Effector CD4-positive, alpha-beta T cell (primary cell): ENCODE measurements around the gene POC5.
"Not testable (repeated sequence)": the region's sequence is repeated elsewhere in the genome, so short reads cannot be mapped to it uniquely, and the experiment has no call there.

Experiments used
- DNase-seq: peaks from one replicate; pipeline ENCODE4 v3.0.0-alpha.2; 2020
- total RNA-seq: gene quantifications from one replicate; lab custom pipeline; 2026; lab: John Stamatoyannopoulos, UW

Gene POC5, protein sequence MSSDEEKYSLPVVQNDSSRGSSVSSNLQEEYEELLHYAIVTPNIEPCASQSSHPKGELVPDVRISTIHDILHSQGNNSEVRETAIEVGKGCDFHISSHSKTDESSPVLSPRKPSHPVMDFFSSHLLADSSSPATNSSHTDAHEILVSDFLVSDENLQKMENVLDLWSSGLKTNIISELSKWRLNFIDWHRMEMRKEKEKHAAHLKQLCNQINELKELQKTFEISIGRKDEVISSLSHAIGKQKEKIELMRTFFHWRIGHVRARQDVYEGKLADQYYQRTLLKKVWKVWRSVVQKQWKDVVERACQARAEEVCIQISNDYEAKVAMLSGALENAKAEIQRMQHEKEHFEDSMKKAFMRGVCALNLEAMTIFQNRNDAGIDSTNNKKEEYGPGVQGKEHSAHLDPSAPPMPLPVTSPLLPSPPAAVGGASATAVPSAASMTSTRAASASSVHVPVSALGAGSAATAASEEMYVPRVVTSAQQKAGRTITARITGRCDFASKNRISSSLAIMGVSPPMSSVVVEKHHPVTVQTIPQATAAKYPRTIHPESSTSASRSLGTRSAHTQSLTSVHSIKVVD
- total RNA-seq = 21.4 reads per million, percentile 48 among the genes with 10 or more reads in this experiment

DNA sequence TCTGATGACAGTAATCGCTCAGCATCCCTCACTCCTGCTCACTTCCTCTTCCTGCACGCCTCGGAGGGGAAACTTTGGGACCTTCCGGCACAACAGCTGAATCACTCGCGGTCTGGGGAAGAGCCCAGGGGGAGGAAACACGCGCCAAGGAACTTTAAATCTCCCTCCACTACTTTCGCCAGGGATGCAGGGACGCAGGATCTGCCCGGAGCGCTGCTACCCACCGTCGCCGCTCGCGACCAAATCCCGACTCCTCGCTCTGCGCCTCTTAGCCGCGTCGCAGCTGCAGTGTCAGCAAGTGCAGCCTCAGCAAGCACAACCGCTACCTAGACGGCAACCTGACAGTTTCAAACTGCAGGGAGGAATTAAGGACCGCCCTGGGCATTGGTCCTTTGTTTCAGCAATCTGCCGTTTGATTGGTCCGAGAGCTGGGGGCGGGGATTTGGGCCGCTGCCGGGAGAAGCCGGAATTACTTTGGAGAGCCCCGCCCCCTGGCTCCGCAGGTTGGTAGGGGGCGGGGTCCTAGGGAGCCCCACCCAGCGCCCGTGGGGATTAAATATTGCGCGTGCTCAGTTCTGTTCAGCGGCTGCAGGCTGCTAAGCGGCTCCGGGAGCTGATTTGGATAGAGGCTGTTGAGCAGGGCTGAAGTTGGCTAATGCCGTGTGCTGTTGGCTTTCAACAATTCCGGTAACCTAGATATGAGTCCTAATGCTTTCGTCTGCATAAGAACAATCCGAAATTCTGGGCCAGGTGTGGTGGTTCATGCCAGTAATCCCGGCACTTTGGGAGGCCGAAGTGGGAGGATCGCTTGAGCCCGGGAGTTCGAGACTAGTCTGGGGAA, at the start of gene POC5:
Gene POC5 (minus strand): TSS at position 356 of the 841 bp plus-strand sequence. CDS start 4,500 bp downstream, outside the sequence.
- peak; percentile 96 for DNase-seq

DNA sequence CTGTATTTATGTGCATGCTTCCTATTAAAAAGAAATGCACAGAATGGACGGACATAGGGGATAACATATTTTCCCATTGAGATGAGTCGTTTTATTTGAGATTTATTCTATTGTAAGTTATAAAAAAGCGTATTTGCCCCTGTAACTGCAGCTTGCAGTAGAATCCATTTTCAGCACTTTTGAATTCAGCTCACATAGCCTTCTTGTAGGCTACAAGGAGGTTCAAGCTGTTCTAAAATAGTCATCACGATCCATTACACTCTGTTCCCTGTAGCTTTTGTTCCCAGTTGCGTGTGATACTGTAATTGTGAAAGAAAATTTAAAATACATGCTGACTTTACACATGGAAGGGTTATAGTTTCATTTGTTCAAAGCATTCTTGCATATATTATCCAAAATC, 40.9 kb upstream of the POC5 start:
- DNase-seq = no peak

DNA sequence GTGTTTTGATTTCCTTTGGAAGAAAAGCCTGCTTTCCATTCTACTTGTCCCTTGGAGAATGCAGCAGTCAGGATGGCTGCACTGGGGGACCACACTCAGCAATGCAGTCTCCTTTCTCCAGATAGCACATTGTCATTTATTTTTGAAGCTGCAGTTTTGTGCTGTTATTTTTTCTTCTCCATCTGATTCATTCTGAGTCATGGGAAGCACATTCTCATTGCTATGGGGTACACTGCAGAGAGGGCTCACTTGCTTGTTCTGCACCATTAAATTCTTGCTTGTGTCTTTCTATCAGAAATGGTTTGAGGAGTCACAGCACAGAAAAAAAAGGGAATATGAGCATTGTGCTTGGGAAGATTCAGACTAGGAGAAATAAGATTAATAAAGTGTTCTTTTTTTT, 39.7 kb upstream of the POC5 start:
- DNase-seq = no peak

DNA sequence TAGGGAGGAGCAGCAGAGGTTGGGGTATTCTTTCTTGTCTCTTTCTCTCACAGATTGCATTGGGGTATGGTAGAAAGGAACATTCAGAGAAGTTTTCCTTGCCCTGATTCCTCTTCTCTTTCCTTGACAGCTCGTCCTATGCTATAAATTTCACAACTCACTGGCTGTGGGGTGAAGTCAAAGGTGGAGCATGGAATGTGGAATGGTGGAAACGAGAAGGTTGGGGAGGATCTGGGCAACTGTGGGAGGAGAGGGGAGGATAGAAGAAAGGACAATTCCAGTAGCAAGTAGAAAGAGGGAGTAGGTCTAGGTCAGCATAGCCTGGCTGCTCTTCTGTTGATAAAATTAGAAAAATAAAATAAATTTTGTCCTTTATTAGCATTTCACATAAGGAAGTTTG, 39.0 kb upstream of the POC5 start:
- DNase-seq = no peak

DNA sequence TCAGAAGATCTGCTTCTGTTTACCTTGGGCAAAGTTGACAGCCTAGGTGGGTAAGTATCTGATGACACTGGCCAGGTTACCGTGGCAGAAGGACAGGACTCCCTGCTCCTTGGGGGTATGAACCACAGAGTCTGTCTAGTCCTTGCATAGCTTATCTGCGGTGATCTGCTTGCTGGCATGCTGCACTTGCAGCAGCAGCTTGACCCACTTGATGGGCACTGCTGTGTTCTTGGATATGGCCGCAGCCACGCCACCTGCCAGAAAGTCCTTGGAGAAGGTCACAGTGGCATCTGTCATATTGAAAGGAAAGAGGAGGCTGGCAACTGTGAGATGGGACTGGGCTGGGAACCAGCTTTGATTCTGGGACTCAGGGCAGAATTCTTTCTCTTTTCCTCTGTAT, 35.9 kb upstream of the POC5 start:
- no peak for DNase-seq

DNA sequence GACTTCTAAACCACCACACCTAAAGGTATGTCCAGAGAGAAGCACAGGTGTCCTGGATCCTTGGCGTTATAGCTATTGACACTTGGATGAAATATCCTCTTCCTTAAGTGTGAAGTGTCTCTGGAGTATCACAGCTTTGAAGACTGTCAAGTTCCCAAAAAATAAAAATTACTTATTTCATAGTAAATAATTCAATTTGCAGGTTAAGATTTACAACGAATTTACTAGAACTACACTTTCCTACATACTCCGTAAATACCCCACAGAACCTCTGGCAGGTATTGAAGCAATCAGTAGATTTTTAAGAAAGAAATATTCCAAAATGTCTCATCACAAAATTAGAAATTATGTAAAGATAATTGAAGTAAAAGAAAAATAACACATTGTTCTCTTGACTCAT, 27.1 kb upstream of the POC5 start:
- no peak for DNase-seq

DNA sequence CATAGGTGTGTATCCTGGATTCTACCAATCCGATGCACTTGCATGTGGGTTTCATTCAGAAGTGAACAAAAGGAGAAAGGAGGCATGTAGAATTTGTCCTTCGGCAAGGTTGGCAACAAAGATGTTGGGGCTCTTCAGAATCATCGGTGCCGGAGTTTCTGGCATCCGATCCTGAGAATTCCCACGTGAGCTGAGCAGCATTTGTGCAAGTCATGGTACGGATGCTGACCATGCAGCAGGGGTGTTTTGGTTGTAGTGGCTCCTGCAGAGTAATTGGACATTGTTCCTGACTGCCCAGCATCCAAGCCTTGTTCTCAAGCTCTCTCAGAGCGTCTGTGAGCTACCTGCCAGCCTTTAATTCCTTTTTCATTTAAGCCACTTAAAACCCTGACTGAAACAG, 19.0 kb upstream of the POC5 start:
- DNase-seq = no peak

DNA sequence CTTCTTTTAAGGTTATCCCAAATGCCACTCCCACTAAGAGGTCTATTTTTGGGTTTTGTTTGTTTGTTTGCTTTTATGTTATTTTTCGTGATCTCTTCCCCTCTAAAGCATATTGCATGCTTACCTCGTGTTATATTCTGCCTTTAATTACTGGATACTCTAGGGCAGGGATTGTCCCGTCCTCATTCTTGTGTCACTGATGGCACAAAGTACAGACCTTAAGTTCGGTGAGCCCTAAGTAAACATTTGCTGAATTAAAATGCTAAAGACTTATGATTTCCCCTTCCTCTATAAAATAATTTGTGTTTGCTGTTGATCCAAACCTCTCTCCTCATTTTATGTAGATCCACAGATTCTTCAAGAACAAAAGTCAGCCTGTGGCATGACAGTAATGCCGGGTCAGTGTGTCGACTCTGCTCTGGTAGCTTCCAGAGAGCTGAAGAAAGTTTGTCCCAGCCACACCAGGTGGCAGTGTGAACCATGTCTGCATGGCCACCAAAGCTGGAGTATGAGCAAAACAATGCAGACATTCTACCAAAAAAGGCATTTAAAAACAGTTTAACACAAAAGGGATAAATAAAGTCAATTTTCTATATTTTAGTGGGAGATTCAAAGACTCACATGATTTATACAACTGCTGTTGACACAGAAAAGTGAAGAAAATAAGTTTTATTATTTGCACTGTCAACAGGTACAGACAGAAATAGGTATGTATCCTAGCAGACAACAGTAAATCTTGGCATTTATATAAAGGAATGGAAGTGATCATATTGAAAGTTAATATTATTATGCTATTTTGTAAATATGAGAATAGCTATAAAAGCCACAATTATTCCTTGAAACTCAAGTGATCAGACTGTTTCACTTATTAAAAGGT, 17.9 kb upstream of the POC5 start:
- DNase-seq = no peak

DNA sequence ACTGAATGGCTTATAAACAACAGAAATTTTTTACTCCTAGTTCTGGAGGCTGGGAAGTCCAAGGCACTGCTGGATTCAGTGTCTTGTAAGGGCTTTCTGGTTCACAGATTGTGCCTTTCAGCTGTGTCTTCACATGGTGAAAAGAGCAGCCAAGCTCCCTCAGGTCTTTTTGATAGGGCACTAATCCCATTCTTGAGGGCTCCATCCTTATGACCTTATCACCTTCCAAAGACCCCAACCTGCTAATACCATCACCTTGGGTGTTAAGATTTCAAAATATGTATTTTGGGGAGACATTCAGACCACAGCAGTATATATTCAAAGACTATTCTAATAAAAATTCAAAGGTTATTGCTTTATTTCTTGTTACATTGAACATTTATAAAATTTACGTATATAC, 16.5 kb upstream of the POC5 start:
- no peak for DNase-seq

DNA sequence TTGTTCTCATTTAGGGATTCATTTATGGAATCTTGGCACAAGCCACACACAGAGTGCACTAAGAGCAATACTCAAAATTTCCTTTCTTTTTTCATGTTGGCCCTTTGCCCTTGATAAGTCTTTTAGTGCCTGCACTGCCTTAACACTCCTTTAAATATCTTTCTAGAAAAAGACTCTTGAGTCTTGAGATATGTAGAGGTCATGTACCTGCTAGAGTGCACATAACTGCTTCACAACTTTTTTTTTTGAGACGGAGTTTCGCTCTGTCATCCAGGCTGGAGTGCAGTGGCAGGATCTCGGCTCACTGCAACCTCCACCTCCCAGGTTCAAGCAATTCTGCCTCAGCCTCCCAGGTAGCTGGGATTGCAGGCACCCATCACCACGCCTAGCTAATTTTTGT, 14.3 kb upstream of the POC5 start:
- DNase-seq = not testable (repeated sequence)

DNA sequence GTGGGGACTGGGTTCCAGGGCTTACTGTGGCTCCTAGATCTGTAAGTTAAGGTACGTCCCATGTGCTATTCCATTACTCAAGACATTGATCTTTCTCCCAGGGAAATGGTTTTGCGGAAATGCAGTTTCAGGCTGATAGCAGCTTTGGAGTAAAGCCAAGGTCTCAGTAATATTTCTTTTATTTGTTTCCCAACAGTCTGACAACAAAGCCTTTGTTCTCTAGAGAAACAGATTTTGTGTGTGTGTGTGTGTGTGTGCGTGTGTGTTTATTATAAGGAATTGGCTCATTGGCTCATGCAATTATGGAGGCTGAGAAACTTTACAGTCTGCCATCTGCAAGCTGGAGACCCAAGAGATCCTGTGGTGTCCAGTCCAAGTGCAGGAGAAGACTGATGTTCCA, 12.1 kb upstream of the POC5 start:
- DNase-seq = no peak

DNA sequence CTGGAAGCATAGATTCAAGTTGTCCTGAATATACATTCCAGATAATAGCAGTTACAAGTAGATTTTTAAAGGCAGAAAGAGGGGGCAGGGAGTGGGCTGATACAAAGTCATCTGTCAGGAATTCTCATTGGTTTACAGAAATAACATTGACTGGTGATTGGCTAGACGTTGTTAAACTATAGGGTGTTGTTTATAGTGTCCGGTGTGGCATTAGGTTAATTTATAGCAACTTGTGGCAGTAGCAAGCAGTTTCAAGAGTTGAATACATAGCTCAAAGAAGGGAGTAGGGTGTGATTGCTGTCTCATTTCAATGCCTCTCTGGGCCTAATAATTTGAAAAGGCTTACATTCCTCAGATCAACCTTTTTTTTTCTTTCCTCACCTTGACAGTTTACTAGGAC, 10.7 kb upstream of the POC5 start:
- no peak for DNase-seq

DNA sequence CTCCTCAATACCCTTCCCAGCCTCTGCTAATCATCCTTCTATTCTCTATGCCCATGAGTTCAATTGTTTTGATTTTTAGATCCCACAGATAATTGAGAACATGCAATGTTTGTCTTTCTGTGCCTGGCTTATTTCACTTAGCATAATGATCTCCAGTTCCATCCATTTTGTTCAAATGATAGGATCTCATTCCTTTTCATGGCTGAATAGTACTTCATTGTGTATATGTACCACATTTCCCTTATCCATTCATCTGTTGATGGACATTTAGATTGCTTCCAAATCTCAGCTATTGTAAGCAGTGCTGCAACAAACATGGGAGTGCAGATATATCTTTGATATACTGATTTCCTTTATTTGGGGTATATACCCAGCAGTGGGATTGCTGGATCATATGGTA, 9.0 kb upstream of the POC5 start:
- not testable (repeated sequence) for DNase-seq

DNA sequence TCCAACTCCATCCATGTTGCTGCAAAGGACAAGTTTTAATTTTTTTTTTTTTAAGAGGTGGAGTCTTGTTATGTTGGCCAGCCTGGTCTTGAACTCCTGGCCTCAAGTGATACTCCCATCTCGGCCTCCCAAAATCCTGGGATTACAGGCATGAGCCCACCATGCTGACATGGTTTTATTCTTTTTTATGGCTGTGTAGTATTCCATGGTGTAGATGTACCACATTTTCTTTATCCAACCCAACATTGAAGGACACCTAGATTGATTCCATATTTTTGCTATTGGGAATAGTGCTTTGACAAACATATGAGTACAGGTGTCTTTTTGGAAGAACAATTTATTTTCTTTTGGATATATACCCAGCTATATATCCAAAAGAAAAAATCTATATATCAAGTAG, 6.1 kb upstream of the POC5 start:
- DNase-seq = no peak

DNA sequence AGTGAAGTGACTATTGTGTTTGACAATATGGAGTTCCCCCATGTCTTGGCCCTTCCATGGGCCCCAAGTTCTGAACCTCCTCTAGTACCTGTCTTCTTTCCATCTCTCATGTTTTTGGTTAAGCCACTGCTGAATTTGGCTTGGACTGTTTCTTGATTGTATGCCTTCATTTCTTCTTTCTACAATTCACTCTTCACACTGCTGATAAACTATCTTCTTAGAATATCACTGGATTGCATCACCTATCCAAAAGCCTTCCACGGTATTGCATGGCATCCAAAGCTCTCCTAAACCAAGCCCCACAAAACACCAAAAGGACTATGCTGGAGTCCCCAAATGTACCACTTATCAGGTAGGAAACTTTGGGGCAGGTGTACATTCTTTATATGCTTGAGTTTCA, 4.3 kb upstream of the POC5 start:
- DNase-seq = no peak

DNA sequence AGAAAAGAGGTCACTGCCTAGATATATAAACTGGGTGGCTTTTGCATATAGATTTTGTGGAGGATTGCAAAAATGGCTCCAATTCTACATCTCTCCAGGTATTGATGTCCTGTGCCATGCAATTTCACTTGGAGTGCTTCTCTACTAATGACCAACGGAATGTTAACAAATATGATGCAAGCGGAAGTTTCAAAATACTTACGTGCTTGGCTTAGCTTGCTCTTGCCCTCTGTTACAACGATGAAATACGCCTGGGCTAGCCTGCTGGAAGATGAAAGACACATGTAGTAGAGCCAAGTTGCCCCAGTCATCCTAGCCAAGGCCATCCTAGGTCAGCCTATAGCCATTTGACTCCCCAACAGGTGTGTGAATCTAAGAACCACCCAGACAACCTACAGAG, 3.6 kb upstream of the POC5 start:
- no peak for DNase-seq

DNA sequence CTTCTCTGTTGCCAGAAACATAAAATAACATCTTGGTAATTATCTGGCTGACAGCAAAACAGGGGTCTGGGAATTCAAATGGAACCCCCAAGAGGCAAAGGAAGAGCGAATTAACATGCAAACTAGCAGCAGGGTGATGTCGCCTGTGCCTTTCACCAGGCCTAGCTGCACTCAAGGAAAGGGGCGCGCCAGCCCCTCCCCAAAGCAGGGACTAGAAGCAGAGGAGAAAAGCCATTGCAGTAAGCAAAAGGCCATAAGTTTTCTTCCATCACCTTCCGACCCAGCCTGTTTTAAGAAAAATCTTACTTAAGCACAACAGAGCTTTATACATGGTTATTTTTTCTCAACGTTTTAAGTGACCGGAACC, 539 bp downstream of the POC5 start:
- peak; percentile 2 for DNase-seq

DNA sequence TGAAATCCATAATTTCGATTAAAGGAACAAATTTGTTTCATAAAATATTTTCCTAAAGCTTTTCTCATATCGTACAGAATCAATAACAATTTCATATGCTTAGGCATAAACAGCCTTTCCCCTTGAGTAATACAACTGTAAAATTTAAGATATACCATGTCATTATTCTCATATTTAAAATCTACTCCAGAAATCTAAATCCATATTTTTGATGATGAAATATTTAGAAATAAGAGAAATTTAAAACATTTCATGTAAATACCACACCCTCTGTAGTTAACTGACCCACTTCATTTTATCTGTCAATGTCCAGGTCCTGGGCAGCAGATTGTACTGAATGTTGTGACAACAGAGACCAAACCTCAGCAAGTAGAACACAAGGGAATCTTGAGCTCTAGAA, 5.1 kb downstream of the POC5 start:
- DNase-seq = no peak

DNA sequence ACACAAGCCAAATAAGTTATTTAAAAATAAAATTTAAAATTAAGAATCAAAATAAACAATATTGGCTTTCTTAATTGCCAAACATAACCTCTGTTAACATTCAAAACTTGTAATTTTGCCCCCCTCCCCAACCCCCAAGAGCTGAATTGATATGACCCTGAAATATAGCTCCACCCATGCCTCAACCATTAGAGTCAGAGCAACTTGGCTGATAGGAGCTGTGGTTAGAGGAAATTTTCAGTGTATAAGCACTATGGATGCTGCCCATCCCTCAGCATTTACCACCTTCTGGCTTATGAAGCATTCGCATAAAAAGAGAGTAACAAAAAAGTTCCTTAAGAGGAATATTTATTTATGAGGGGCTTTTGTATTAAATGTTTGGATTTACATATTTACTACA, 6.1 kb downstream of the POC5 start:
- DNase-seq = no peak

DNA sequence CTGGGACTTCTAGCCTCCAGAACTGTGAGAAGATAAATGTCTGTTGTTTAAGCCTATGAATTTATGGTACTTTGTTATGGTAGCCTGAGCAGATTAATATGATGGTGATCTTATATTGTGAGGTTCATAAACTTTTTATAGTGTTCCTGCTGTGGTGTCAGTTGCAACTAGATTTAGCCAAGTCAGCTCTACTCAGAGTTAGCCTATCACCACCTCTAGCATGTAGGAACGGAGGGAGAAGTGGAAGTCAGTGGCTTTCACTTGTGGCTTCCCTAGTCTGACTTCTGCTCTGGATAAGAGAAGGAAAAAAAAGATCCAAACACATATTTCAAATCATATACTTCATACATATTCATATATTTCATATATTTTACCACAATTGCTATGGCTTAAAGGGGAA, 6.6 kb downstream of the POC5 start:
- DNase-seq = no peak

DNA sequence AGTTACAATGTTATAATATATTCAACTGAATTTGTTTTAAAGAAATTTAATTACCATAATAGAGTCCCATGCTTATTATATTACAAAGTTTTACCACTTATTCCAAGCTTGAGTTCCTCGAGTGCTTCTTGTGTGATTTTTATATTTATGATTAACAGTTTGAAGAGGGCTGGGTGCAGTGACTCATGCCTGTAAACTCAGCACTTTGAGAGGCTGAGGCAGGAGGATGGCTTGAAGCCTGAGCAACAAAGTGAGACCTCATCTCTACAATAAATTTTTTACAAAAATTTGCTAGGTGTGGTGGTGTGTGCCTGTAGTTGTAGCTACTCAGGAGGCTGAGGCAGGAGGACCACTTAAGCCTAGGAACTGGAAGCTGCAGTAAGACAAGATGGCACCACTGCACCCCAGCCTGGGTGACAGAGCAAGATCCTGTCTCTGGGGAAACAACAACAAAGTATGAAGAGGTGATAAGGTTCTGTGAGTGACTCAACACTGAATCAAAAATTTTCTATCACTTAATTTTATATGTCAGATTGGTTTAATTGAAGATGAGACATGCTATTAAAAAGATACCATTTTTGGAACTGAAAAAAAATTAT, 9.2 kb downstream of the POC5 start:
- DNase-seq = no peak

DNA sequence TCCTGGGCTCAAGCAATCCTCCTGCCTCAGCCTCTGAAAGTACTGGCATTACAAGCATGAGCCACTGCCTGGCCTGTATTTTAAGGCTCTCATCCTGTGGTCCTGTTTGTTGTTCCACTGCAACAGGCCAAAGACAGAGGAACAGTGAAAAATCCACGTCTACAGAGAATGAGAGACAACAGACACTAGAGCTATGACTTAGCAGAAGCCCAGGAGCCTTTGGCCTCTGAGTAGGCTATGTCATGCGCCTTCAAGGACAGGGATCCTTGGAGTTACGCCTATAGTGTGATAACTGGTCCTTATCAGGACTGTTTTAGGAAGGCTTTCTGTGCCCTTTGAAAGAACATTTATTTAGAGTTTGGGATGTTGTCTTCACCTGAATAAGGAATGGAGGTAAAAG, 10.5 kb downstream of the POC5 start:
- no peak for DNase-seq
